Measurements from ENCODE around the gene LMX1B.

LMX1B gene

DNA sequence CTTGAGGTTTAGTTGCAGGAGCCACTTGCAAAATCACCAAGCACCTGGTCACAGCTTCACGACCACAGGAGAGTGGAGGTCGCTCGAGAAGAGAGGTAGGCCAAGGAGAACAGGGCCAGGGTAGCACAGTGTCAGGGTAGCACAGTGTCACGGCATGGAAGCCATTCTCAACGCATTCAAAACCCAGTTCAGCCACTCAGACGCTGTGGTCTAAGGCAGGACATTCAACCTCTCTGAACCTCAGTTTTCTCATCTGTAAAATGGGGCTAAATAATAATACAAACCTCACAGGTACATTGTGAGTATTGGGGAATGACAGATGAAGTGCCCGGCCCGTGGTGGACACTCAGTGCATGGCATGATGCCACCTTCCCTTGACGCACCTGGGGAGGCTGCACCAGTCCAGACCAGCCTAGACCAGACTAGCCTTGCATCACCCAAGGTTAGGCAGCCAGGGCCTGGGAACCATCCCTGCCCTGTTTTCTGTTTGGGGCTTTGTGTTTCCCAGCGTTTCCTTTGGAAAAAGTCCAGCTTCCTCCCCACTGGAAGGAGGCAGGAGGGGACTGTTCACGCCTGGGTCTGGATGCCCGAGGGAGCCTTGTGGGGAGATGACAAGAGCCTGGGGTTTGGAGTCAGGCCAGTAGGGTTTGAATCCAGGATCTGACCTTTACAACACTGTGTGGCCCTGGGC is 7.8 kb upstream of the LMX1B start:
- Histone ChIP-seq H3K9me3 (ENCODE audit: control insufficient read depth, low read length) (no peaks in the 10 kb centered on the region), H3K27me3 (replicated peaks; ENCODE audit: control insufficient read depth, insufficient read depth, low read length) (peaks cover 58% of the 10 kb centered on the region), H3K4me3 (ENCODE audit: low read length) (no peak overlapping the region), H3K36me3 (ENCODE audit: control insufficient read depth, insufficient read depth, low read length, severe bottlenecking) (no peaks in the 10 kb centered on the region), H3K4me1 (ENCODE audit: control insufficient read depth, insufficient read depth, low read length) (peaks cover under 1% of the 10 kb centered on the region), H3K9ac (ENCODE audit: low read length) (no peak overlapping the region)
- DNase-seq (ENCODE audit: low read depth) = no peak

DNA sequence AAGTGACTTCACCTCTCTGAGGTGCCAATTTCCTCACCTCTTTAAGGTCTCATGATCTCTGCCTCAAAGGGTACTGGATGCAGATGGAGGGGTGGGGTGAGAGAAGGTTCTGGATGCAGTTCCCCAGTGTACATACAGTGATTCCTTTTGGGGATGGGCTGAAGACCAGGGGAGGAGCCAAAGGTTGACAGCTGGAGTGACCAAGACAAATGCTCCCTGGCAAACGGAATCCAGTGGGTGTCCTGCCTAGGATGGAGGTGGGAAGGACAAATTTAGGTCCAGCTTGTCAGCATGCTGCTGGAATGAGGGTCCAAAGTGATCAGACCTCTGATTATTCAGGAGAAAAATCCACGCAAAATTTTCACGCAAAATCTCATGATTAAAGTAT is 7.3 kb upstream of the LMX1B start:
- Histone ChIP-seq H3K9me3 (ENCODE audit: control insufficient read depth, low read length) (no peaks in the 10 kb centered on the region), H3K9ac (ENCODE audit: low read length) (no peak overlapping the region), H3K36me3 (ENCODE audit: control insufficient read depth, insufficient read depth, low read length, severe bottlenecking) (no peaks in the 10 kb centered on the region), H3K4me3 (ENCODE audit: low read length) (no peak overlapping the region), H3K4me1 (ENCODE audit: control insufficient read depth, insufficient read depth, low read length) (peaks cover 6% of the 10 kb centered on the region), H3K27me3 (replicated peaks; ENCODE audit: control insufficient read depth, insufficient read depth, low read length) (peaks cover 60% of the 10 kb centered on the region)
- no peak for DNase-seq (ENCODE audit: low read depth)

DNA sequence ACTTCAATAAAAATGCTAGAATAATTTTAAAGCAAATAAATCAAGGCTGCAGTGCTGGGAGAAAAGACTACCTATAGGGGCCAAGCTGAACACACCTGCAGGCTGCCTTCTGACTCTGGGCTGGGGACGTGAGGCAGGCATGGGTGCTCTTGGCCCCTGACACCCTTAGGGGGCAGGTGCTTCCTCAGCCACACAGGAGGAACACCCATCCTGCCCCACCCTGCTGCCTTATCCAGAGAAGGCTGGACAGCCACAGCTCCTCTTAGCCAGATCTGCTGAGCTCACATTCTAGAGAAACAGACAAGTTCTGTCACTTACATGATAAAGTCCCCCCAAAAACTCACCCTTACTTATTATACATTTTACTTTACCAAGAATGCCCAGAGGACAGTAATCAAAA is 6.6 kb upstream of the LMX1B start:
- Histone ChIP-seq H3K36me3 (ENCODE audit: control insufficient read depth, insufficient read depth, low read length, severe bottlenecking) (no peaks in the 10 kb centered on the region), H3K4me3 (ENCODE audit: low read length) (no peak overlapping the region), H3K4me1 (ENCODE audit: control insufficient read depth, insufficient read depth, low read length) (peaks cover 10% of the 10 kb centered on the region), H3K9ac (ENCODE audit: low read length) (no peak overlapping the region), H3K9me3 (ENCODE audit: control insufficient read depth, low read length) (no peaks in the 10 kb centered on the region), H3K27me3 (replicated peaks; ENCODE audit: control insufficient read depth, insufficient read depth, low read length) (peaks cover 62% of the 10 kb centered on the region)
- no peak for DNase-seq (ENCODE audit: low read depth)

DNA sequence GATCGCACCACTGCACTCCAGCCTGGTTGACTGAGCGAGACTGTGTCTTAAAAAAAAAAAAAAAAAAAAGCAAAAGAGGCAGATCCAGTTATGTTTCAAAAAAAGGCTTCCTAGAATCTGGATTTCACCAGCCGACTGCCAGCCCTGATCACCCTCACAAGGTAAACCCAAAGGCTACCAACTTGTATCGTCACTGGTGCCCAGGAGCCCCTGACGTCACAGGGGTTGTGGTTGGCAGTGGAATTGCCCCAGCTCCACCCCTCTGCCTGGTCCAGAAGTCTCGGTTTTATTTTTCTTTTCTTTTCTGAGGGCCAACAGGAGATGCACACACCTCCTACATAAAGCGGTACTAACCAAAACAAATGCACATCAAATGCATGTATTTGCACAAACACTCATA is 6.0 kb upstream of the LMX1B start:
- Histone ChIP-seq H3K4me1 (ENCODE audit: control insufficient read depth, insufficient read depth, low read length) (peaks cover 10% of the 10 kb centered on the region), H3K9ac (ENCODE audit: low read length) (no peak overlapping the region), H3K27me3 (replicated peaks; ENCODE audit: control insufficient read depth, insufficient read depth, low read length) (peaks cover 65% of the 10 kb centered on the region), H3K4me3 (ENCODE audit: low read length) (no peak overlapping the region), H3K9me3 (ENCODE audit: control insufficient read depth, low read length) (no peaks in the 10 kb centered on the region), H3K36me3 (ENCODE audit: control insufficient read depth, insufficient read depth, low read length, severe bottlenecking) (no peaks in the 10 kb centered on the region)
- no peak for DNase-seq (ENCODE audit: low read depth)

DNA sequence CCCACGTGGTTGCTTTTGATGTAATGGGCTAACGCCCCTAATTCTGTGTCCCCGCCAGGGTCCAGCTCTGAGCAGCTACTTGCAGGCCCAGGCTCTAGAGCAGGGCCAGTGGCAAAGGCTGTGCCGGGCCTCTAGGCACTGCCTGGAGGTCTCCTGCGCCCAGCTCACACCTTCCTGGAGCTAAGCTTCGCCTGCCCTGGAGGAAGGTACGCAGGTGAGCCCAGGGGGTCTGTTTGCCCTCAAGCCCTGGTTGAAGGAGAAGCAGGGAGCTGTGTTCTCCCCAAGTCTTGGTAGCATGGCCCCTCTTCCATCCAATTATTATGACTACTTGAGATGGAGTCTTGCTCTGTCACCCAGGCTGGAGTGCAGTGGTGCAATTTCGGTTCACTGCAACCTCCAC is 5.2 kb upstream of the LMX1B start:
- Histone ChIP-seq H3K9ac (ENCODE audit: low read length) (no peak overlapping the region), H3K4me3 (ENCODE audit: low read length) (no peak overlapping the region), H3K9me3 (ENCODE audit: control insufficient read depth, low read length) (no peaks in the 10 kb centered on the region), H3K36me3 (ENCODE audit: control insufficient read depth, insufficient read depth, low read length, severe bottlenecking) (no peaks in the 10 kb centered on the region), H3K4me1 (ENCODE audit: control insufficient read depth, insufficient read depth, low read length) (peaks cover 10% of the 10 kb centered on the region), H3K27me3 (replicated peaks; ENCODE audit: control insufficient read depth, insufficient read depth, low read length) (peaks cover 63% of the 10 kb centered on the region)
- no peak for DNase-seq (ENCODE audit: low read depth)

DNA sequence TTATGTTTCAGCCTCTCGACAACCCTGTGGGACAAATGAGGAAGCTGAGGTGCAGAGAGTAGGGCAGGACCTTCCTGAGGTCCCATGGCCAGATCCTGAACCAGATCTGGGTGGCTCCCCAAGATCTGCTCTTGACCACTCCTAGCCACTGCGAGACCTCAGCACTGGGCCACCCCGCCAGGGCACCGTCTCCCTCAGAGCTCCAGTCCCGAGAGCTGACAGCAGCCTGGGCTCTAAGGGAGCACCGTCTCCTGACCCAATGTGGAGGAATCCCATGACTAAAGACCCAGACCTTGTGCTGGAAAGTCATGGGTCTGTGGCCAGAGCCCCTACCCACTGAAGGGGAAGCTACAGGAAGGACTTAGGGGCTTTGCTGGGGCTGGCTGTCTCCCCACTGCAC is 4.5 kb upstream of the LMX1B start:
- Histone ChIP-seq H3K9me3 (ENCODE audit: control insufficient read depth, low read length) (no peaks in the 10 kb centered on the region), H3K36me3 (ENCODE audit: control insufficient read depth, insufficient read depth, low read length, severe bottlenecking) (no peaks in the 10 kb centered on the region), H3K9ac (ENCODE audit: low read length) (no peak overlapping the region), H3K27me3 (replicated peaks; ENCODE audit: control insufficient read depth, insufficient read depth, low read length) (peaks cover 58% of the 10 kb centered on the region), H3K4me1 (ENCODE audit: control insufficient read depth, insufficient read depth, low read length) (peaks cover 10% of the 10 kb centered on the region), H3K4me3 (ENCODE audit: low read length) (no peak overlapping the region)
- DNase-seq (ENCODE audit: low read depth) = no peak

DNA sequence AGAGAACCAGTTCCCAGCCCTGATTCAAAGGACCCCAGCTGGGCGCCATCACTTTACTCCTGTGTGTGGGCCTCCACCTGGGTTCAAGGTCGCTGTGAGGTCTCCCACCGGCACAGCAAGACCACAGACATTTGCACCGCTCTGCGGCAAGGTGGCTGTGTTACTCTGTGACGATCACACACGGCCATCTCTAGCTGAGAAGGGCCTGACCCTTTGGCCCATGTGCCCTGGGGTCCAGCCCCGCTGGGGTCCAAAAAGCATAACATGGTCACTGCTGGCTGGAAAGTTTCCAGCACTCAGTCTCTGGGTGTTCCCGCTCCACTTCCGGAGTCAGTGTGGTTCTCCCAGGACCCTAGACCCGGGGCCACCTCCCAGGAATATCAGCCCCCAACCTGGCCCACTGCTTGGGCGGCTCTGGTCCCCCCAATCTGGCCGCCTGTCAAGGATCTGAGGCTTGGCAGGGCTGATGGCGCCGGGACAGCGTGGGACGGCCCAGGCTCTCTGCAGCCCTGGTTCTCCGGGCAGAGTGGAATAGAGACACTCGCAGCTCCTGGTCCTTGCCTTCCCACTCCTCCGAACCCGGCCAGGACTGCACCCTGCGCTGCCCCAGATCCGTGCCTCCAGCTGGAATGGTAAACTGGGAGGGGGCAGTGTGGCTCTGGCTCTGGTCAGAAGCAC is 3.9 kb upstream of the LMX1B start:
- no peak overlapping the region for H3K9ac ChIP-seq (ENCODE audit: low read length)
- H3K4me1 ChIP-seq (ENCODE audit: control insufficient read depth, insufficient read depth, low read length) = peaks cover 10% of the 10 kb centered on the region
- H3K27me3 ChIP-seq (replicated peaks; ENCODE audit: control insufficient read depth, insufficient read depth, low read length) = peaks cover 64% of the 10 kb centered on the region
- DNase-seq (ENCODE audit: low read depth) = no peak
- no peak overlapping the region for H3K4me3 ChIP-seq (ENCODE audit: low read length)
- no peaks in the 10 kb centered on the region for H3K9me3 ChIP-seq (ENCODE audit: control insufficient read depth, low read length)
- no peaks in the 10 kb centered on the region for H3K36me3 ChIP-seq (ENCODE audit: control insufficient read depth, insufficient read depth, low read length, severe bottlenecking)

DNA sequence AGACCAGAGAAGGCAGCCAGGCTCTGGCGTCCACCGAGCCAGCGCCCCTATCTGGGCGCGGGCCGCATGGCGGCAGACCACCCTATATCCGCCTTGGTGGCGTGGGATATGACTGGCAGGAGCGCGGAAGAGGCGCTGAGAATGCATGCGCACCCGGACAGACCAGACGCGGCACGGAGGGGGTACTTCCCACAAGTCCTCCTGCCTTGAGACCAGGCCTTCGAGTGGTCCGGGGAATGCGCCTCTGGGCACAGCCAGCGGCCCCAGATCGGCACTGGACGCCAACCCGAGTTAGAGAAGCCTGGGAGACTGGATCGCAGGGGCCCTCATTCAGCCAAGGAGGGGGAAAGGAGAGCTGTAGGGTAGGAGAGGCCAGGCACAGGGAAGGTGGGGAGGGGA is 2.5 kb upstream of the LMX1B start:
- Histone ChIP-seq H3K9me3 (ENCODE audit: control insufficient read depth, low read length) (no peaks in the 10 kb centered on the region), H3K36me3 (ENCODE audit: control insufficient read depth, insufficient read depth, low read length, severe bottlenecking) (no peaks in the 10 kb centered on the region), H3K27me3 (replicated peaks; ENCODE audit: control insufficient read depth, insufficient read depth, low read length) (peaks cover 68% of the 10 kb centered on the region), H3K4me3 (ENCODE audit: low read length) (no peak overlapping the region), H3K9ac (ENCODE audit: low read length) (no peak overlapping the region), H3K4me1 (ENCODE audit: control insufficient read depth, insufficient read depth, low read length) (peaks cover 10% of the 10 kb centered on the region)
- no peak for DNase-seq (ENCODE audit: low read depth)

DNA sequence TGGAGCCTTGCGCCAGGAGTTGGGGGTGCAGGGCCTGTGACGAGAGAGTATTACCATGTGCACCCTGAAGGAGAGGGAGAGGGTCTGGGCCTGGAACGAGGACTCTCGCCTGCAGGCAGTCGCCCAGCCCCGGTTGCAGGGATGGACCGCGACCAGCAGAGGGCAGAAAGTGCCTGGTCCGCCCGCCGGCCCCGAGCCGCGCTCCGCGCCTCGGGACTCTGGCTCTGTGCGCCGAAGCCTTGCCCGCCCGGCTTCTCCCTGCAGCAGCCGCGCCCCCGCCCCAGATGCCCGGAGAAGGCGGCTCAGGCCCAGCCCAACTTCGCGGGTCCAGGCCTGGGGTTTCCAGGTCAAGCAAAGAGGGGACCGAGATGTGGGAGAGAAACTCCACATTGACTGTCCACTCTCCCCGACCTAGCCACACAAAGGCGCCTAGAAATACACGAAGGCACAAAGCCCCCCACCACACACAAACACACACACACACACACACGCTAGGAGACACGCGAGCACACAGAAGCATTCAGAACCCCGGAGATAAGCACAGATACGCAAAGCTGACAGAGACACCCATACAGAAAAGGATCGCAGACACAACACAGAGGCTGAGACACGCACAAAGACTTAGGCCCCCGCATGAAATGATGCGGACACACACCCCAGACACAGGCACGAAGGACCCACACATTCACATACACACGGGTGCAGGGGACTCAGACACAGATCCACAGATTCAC is 2.0 kb upstream of the LMX1B start:
- Histone ChIP-seq H3K36me3 (ENCODE audit: control insufficient read depth, insufficient read depth, low read length, severe bottlenecking) (no peaks in the 10 kb centered on the region), H3K4me3 (ENCODE audit: low read length) (no peak overlapping the region), H3K4me1 (ENCODE audit: control insufficient read depth, insufficient read depth, low read length) (peaks cover 10% of the 10 kb centered on the region), H3K9ac (ENCODE audit: low read length) (no peak overlapping the region), H3K9me3 (ENCODE audit: control insufficient read depth, low read length) (no peaks in the 10 kb centered on the region), H3K27me3 (replicated peaks; ENCODE audit: control insufficient read depth, insufficient read depth, low read length) (peaks cover 68% of the 10 kb centered on the region)
- DNase-seq (ENCODE audit: low read depth) = peak; percentile 87

DNA sequence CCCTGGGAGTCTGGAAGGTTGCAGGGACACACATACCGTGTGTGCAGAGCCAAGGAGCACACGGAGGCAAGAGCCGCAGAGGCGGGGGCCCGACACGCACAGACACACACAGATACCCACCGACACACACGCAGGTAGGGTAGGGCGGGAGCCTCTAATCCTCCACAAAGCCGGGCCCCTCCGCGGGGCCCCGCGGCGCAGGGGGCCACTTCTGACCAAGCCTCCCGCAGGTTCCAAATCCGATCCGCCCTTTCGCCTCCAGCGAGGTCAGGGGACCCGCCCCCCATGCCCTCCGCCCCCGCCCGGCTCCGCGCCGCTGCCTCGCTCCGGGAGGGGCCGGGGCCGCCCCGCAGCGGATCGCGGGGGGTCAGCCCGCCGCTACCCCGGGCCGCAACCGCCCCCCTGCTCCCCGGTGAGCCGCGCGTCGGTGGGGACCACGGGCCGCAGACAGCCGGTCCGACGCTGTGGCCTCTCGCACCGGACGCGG is 1.4 kb upstream of the LMX1B start:
- no peaks in the 10 kb centered on the region for H3K36me3 ChIP-seq (ENCODE audit: control insufficient read depth, insufficient read depth, low read length, severe bottlenecking)
- DNase-seq (ENCODE audit: low read depth) = no peak
- peaks cover 10% of the 10 kb centered on the region for H3K4me1 ChIP-seq (ENCODE audit: control insufficient read depth, insufficient read depth, low read length)
- no peaks in the 10 kb centered on the region for H3K9me3 ChIP-seq (ENCODE audit: control insufficient read depth, low read length)
- no peak overlapping the region for H3K9ac ChIP-seq (ENCODE audit: low read length)
- H3K4me3 ChIP-seq (ENCODE audit: low read length) = no peak overlapping the region
- peaks cover 67% of the 10 kb centered on the region for H3K27me3 ChIP-seq (replicated peaks; ENCODE audit: control insufficient read depth, insufficient read depth, low read length)

DNA sequence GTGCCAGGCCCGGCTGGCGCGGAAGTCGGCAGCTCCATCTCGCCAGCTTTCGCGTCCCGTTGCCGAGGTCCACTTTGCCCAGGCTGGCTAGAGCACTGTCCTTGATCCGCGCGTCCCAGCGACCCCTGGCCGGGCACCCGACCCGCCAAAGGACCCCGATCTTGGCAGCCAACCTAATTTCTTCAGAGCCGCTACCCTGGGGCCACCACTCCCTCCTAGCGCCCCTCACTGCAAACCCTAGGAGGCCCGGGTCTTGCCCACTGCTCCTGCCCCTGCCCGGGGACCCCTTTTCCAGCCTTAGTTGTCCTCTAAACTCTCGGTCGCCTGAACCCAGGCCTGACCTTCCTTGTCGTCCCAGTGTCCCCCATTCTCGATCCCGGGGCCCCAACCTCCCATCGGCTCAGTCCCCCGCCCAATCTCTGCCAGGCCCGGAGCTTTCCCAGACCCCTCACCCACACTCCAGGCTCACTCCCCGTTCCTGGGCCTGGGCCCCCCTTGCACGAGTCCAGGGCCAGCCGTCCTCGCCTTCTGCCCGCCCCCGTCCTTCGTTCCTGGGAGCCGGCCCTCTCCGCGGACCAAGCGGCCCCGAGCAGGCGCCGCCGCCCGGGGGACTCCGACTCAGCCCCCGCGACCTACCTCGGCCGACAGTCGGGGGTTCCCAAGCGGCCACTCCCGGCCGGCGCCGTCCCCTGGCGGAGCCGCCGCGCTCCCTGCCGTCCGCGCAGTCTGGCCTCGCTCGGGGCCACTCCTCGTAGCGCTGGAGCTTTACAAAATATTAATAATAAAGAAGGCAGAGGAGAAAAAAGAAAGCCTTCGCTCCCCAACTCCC is 701 bp upstream of the LMX1B start:
- Histone ChIP-seq H3K9me3 (ENCODE audit: control insufficient read depth, low read length) (no peaks in the 10 kb centered on the region), H3K27me3 (replicated peaks; ENCODE audit: control insufficient read depth, insufficient read depth, low read length) (peaks cover 66% of the 10 kb centered on the region), H3K9ac (ENCODE audit: low read length) (no peak overlapping the region), H3K36me3 (ENCODE audit: control insufficient read depth, insufficient read depth, low read length, severe bottlenecking) (no peaks in the 10 kb centered on the region), H3K4me1 (ENCODE audit: control insufficient read depth, insufficient read depth, low read length) (peaks cover 10% of the 10 kb centered on the region), H3K4me3 (ENCODE audit: low read length) (no peak overlapping the region)
- no peak for DNase-seq (ENCODE audit: low read depth)

Data from adipocyte (in vitro differentiated cells).